Amygdala (tissue), 56 donors: ENCODE results near the gene NUP62.
"Not testable (repeated sequence)": the region's sequence is repeated elsewhere in the genome, so short reads cannot be mapped to it uniquely, and the experiment has no call there.

Source experiments
- DNase-seq, 56 donors: peaks; one replicate each; lab custom pipeline; 2025; lab: John Stamatoyannopoulos, UW

The NUP62 gene

GRCh38 chr19:49927526-49928264 lies 1.6 kb downstream of the NUP62 start:
- DNase-seq = no peak

GRCh38 chr19:49926515-49926914 lies 2.8 kb downstream of the NUP62 start:
- DNase-seq = no peak

- DNase-seq = no peak
Observed at GRCh38 chr19:49925486-49925885, 3.8 kb downstream of the NUP62 start.

DNA sequence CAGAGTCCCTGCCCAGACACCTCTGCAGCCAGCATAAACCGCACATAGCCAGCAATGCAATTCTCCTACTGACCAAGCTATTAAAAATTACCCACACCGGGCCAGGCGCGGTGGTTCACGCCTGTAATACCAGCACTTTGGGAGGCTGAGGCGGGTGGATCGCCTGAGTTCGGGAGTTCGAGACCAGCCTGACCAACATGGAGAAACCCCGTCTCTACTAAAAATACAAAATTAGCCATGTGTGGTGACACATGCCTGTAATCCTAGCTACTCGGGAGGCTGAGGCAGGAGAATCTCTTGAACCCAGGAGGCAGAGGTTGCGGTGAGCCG lies 4.5 kb downstream of the NUP62 start:
- not testable (repeated sequence) for DNase-seq

GRCh38 chr19:49924004-49924880 lies 5.1 kb downstream of the NUP62 start:
- DNase-seq = no peak

DNA sequence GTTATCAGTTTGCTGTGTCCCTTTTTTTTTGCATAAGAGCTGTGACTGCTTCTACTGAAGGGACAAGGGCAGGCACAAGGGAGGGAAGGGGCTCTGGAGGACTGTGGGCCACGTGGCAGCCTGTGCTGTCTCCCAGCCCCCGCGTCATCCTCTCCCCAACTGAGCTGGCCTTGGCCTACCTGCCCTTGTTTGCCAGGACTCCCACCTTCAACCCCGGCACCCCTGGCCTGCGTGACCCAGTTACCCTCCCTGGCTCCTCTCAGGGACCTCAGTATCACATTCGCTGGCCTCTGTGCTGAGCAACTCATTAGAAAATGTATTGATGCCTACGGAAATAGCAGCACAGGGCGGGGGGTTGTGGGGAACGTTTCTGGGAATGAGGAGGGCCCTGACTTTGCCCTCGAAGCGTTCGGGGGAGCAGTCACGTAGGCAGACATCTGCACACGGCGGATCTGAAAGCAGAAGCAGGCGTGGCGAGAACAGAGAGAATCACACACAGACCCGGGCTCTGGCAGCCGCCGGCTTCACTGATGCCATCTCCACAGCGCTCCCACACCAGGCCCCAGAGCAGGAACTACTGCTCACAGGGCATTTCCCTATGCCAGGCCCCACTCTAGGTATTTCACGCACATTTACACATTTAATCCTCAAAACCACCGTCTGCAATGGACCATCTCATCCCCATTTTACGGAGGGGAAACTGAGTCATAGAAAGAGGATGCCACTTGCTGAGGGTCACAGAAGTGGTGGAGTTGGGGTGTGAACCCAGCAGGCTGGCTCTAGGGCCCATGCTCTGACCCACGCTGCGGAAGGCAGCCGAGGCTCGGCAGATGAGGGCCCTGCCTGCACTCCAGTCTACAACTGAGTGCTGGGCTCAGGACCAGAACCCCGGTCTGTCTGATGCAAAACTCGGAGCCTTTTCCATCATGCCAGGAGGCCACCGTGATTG lies 6.0 kb downstream of the NUP62 start:
- DNase-seq = peak in 7 of 56 donors; percentile 8 to 33 (median 14)

DNA sequence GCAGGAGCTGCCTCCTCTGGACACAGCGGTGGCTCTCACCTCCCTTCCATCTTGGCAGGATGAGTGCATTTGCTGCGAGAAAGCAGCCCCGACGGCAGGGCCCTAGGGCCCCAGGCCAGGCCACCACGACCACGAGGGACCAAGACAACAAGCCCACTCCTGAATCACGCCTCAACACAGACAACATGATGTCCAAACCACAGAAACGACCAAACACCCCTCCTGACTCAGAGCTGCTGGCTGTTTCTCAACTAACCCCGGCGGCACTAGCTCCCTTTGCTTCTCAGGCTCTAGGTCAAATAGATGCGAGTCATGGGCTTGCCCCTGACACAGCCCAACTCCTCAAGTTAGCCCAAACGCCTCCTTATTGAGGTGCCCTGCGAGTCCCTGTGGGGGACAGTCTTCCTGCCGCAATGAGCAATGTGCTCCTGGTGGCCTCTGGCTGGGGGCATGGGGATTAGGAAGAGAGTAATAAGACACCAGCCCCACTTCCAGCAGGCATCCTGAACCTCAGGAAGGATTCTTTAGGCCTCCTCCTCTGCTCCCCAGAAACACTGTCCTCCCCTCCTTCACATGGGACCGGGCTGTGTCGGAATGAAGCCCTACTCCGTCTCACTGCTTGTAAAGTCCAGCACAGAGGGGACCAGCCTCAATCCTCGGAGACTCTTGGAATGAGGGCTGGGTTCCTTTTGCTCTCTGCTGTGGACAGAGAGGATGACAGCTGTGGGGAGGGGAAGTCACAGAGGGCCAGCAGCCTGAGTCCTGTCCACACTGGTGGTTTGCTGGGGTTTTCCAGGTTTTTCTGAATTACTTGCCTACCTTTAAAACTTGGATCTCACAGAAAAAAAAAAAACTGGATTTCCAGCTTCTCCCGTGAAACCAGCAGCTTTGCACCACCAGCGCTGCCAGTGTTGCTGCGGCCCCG lies 7.2 kb downstream of the NUP62 start:
- DNase-seq = no peak

GRCh38 chr19:49920624-49921363 lies 8.5 kb downstream of the NUP62 start:
- no peak for DNase-seq

GRCh38 chr19:49918089-49918488 lies 11.2 kb downstream of the NUP62 start:
- no peak for DNase-seq

DNA sequence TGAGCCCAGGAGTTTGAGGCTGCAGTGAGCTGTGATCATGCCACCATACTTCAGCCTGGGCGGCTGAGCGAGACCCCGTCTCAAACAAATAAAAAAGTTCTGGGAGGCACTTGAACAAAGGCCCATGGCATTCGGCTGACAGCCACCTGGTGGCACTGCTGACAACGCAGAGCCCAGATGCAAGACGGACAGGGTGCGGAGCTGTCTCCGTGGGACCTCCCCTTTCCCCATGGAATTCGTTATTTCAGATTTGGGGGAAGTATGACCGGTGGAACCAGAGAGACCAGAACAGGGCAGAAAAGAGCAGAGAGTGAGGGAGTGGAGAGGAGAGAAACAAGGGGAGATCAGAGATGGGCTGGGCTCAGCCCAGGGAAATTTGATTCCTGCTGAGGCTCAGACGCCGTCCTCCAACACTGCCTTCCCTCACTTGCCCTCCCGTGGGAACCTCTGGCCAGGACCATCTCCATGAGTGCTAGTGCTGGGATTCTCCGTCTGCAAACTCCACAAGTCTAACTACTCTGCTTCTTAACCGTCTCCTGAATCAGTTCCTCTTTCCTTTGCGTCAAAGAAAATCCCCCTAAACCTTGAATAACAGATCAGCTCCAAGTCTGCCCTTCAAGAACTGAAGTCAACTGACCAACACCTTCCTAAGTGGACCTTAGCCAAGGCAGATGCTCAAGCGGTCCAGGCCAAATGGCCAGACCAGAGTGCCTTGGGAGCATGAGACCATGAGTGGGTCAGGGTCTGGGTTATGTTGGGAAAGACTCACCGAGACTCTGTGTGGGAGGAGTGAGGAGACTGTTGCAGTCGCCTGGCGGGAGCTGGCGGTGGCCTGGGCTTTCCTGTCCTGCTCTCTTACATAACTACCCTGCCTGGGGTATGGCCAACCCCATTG lies 12.2 kb downstream of the NUP62 start:
- peak in 4 of 56 donors; percentile 4 to 34 (median 12) for DNase-seq

- no peak for DNase-seq
Observed at GRCh38 chr19:49915271-49915670, 14.0 kb downstream of the NUP62 start.

DNA sequence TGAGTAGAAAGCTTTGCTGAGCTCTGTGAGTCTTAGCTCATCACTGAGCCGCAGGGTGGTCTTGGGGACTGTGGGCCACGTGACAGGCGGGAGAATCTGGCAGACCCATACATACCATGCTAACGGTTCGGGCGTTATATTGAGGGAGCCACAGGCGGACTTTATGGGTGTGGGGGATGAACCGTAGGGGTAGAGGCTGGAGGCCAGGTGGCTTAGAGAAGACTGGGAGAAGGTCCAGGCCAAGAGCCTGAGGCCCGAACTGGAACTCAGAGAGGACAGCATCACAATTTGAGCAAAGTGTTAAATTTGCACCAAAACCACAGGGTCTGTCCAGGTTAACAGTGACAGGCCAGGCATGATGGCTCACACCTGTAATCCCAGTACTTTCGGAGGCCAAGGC lies 15.6 kb downstream of the NUP62 start:
- DNase-seq = no peak

GRCh38 chr19:49912965-49913685 lies 16.2 kb downstream of the NUP62 start:
- DNase-seq = peak in 16 of 56 donors; percentile 3 to 62 (median 26)

GRCh38 chr19:49911381-49912145 lies 17.7 kb downstream of the NUP62 start:
- DNase-seq = peak in 10 of 56 donors; percentile 5 to 59 (median 16)

- no peak for DNase-seq
Observed at GRCh38 chr19:49910179-49910578, 19.1 kb downstream of the NUP62 start.
